Measurements from ENCODE around the gene PRKCE. TPM values are rescaled to one million over a fixed set of nuclear protein-coding genes. Genes with fewer than 3 reads are reported as not detected.
A peak's percentile ranks its signal among the peaks of the same experiment; 100 is the strongest.

The PRKCE gene
- total and polyA plus RNA-seq, 4 experiments from 2014 or later = 1.8 to 21.7 (median 11.0) TPM

DNA sequence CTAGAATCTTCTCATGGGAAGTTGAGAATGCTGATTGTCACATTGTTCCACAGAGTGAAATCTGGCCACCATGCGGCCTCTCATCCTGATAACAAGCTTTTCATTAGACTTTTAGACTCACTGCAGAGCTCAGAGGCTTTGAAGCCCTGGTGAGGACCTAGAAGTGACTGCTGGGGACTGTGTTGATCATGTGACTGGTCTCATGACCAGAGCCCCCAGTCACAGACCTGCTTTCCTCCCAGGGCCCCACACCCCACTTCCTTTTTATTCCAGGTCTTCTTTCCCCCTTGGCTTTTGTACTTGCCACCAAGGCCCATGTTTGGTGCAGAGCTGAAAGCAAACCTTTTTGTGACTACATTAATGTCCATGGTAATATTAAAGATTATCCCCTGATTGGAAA is 45.2 kb downstream of the PRKCE start:
- Histone ChIP-seq H3K9me3 (ENCODE audit: control insufficient read depth in 1 of 2, low read length in 2 of 2) (no peaks in the 10 kb centered on the region), H3K4me3 (ENCODE audit: low read length in 2 of 2) (no peak overlapping the region), H3K27ac (ENCODE audit: low read depth, low read length) (no peak overlapping the region), H3K36me3 (ENCODE audit: insufficient read depth, low read length) (no peaks in the 10 kb centered on the region), H3K4me1 (ENCODE audit: insufficient read depth, low read length) (no peaks in the 10 kb centered on the region), H3K27me3 (ENCODE audit: insufficient read depth, low read length) (no peaks in the 10 kb centered on the region)
- peaks cover 0 to 8% (median 2%) of the 10 kb centered on the region in 4 donors for H3K4me1 Mint-ChIP-seq
- peaks cover 0 to 15% of the 10 kb centered on the region in 2 donors for H3K36me3 Mint-ChIP-seq
- H3K9me3 Mint-ChIP-seq = no peaks in the 10 kb centered on the region
- intact Hi-C loops (cut with micrococcal nuclease) = no loop called here
- ChIA-PET CTCF (ENCODE audit: partially characterized antibody) (no interaction called here), POLR2A (ENCODE audit: partially characterized antibody) (no interaction called here)
- H3K4me3 Mint-ChIP-seq = no peak overlapping the region
- no peak overlapping the region for H3K27ac Mint-ChIP-seq
- H3K27me3 Mint-ChIP-seq = no peaks in the 10 kb centered on the region
- no peak for DNase-seq

- peaks cover 0 to 8% (median 2%) of the 10 kb centered on the region in 4 donors for H3K4me1 Mint-ChIP-seq
- H3K27me3 ChIP-seq (ENCODE audit: insufficient read depth, low read length) = no peaks in the 10 kb centered on the region
- no peak for DNase-seq
- no peak overlapping the region for H3K27ac ChIP-seq (ENCODE audit: low read depth, low read length)
- H3K27me3 Mint-ChIP-seq = no peaks in the 10 kb centered on the region
- H3K36me3 ChIP-seq (ENCODE audit: insufficient read depth, low read length) = no peaks in the 10 kb centered on the region
- peaks cover 0 to 15% of the 10 kb centered on the region in 2 donors for H3K36me3 Mint-ChIP-seq
- no peaks in the 10 kb centered on the region for H3K4me1 ChIP-seq (ENCODE audit: insufficient read depth, low read length)
- CTCF ChIA-PET (ENCODE audit: partially characterized antibody) = no interaction called here
- H3K9me3 ChIP-seq (ENCODE audit: control insufficient read depth in 1 of 2, low read length in 2 of 2) = no peaks in the 10 kb centered on the region
- no peak overlapping the region for H3K27ac Mint-ChIP-seq
- no peak overlapping the region for H3K4me3 Mint-ChIP-seq
- no peaks in the 10 kb centered on the region for H3K9me3 Mint-ChIP-seq
- H3K4me3 ChIP-seq (ENCODE audit: low read length in 2 of 2) = no peak overlapping the region
- POLR2A ChIA-PET (ENCODE audit: partially characterized antibody) = no interaction called here
- intact Hi-C loops (cut with micrococcal nuclease) = no loop called here
These were observed 45.7 kb downstream of the PRKCE start for GRCh38 chr2:45697190-45697589.

DNA sequence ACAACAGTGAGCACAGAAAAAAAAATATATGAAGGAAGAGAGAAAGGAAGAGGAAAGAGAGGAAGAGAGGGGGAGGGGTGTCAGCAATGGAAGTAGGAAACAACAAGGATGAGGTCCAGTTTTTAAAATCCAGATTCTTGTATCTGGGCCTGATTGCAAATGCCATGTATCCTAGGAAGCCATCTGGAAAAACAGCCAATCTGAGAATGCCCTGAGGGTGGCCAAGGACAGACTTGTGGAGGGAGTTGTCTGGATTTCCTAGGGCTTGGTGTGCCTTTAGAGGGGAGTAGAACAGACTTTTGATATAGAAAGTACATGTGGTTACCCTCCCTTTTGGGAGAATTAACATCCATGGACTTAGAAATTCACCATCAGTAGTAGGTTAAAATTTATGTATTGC is 47.1 kb downstream of the PRKCE start:
- no peaks in the 10 kb centered on the region for H3K4me1 ChIP-seq (ENCODE audit: insufficient read depth, low read length)
- DNase-seq = no peak
- Mint-ChIP-seq H3K9me3 (no peaks in the 10 kb centered on the region), H3K4me1 (peaks cover 0 to 8% (median 2%) of the 10 kb centered on the region in 4 donors), H3K27ac (peak overlapping the region in 1 of 7 donors; percentile 10), H3K36me3 (peaks cover 0 to 15% of the 10 kb centered on the region in 2 donors), H3K4me3 (no peak overlapping the region), H3K27me3 (no peaks in the 10 kb centered on the region)
- H3K36me3 ChIP-seq (ENCODE audit: insufficient read depth, low read length) = no peaks in the 10 kb centered on the region
- no peak overlapping the region for H3K27ac ChIP-seq (ENCODE audit: low read depth, low read length)
- intact Hi-C loops (cut with micrococcal nuclease) = no loop called here
- CTCF ChIA-PET (ENCODE audit: partially characterized antibody) = no interaction called here
- POLR2A ChIA-PET (ENCODE audit: partially characterized antibody) = no interaction called here
- no peaks in the 10 kb centered on the region for H3K9me3 ChIP-seq (ENCODE audit: control insufficient read depth in 1 of 2, low read length in 2 of 2)
- H3K27me3 ChIP-seq (ENCODE audit: insufficient read depth, low read length) = no peaks in the 10 kb centered on the region
- H3K4me3 ChIP-seq (ENCODE audit: low read length in 2 of 2) = no peak overlapping the region

- intact Hi-C loops (cut with micrococcal nuclease) = no loop called here
- Histone ChIP-seq H3K4me1 (ENCODE audit: insufficient read depth, low read length) (no peaks in the 10 kb centered on the region), H3K36me3 (ENCODE audit: insufficient read depth, low read length) (no peaks in the 10 kb centered on the region), H3K27me3 (ENCODE audit: insufficient read depth, low read length) (no peaks in the 10 kb centered on the region), H3K4me3 (ENCODE audit: low read length in 2 of 2) (no peak overlapping the region), H3K9me3 (ENCODE audit: control insufficient read depth in 1 of 2, low read length in 2 of 2) (no peaks in the 10 kb centered on the region), H3K27ac (ENCODE audit: low read depth, low read length) (no peak overlapping the region)
- no peaks in the 10 kb centered on the region for H3K27me3 Mint-ChIP-seq
- ChIA-PET POLR2A (ENCODE audit: partially characterized antibody) (no interaction called here), CTCF (ENCODE audit: partially characterized antibody) (no interaction called here)
- peak overlapping the region in 1 of 8 donors; percentile 37 for H3K4me3 Mint-ChIP-seq
- peaks cover 0 to 8% (median 2%) of the 10 kb centered on the region in 4 donors for H3K4me1 Mint-ChIP-seq
- peaks cover 0 to 15% of the 10 kb centered on the region in 2 donors for H3K36me3 Mint-ChIP-seq
- DNase-seq = no peak
- peak overlapping the region in 2 of 7 donors; percentile 9 to 49 for H3K27ac Mint-ChIP-seq
- H3K9me3 Mint-ChIP-seq = no peaks in the 10 kb centered on the region
These were observed 47.7 kb downstream of the PRKCE start for GRCh38 chr2:45699032-45699658.

DNA sequence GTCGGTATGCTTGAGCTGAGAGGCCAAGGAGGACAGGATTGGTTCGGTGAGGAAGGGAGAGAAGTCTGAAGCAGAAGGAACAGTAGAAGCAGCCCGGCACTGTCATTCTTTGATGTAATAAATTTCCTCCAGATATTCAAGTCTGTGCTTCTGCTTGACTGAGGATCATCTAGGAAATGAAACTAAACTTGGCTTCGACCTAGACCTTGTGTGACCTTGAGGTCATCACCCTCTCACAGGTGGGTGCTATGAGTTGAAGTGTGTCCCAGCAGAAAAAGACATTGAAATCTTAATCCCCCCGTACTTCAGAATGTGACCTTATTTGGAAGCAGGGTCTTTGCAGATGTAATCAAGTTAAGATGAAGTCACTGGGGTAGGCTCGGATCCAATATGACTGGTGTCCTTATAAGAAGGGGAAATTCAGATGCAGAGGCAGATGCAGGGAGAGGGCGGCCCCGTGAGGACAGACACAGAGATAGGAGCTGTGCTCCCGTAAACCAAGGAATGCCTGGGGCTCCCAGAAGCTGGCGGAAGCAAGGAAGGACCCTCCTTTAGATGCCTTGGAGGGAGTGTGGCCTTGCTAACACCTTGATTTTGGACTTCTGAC is 49.0 kb downstream of the PRKCE start:
- H3K4me3 Mint-ChIP-seq = no peak overlapping the region
- Histone ChIP-seq H3K27ac (ENCODE audit: low read depth, low read length) (no peak overlapping the region), H3K36me3 (ENCODE audit: insufficient read depth, low read length) (no peaks in the 10 kb centered on the region), H3K4me3 (ENCODE audit: low read length in 2 of 2) (no peak overlapping the region), H3K27me3 (ENCODE audit: insufficient read depth, low read length) (no peaks in the 10 kb centered on the region), H3K9me3 (ENCODE audit: control insufficient read depth in 1 of 2, low read length in 2 of 2) (no peaks in the 10 kb centered on the region), H3K4me1 (ENCODE audit: insufficient read depth, low read length) (no peaks in the 10 kb centered on the region)
- no peak for DNase-seq
- ChIA-PET CTCF (ENCODE audit: partially characterized antibody) (no interaction called here), POLR2A (ENCODE audit: partially characterized antibody) (no interaction called here)
- intact Hi-C loops (cut with micrococcal nuclease) = no loop called here
- H3K36me3 Mint-ChIP-seq = peaks cover 0 to 15% of the 10 kb centered on the region in 2 donors
- no peaks in the 10 kb centered on the region for H3K27me3 Mint-ChIP-seq
- H3K4me1 Mint-ChIP-seq = peaks cover 0 to 8% (median 3%) of the 10 kb centered on the region in 4 donors
- peak overlapping the region in 1 of 7 donors; percentile 20 for H3K27ac Mint-ChIP-seq
- H3K9me3 Mint-ChIP-seq = no peaks in the 10 kb centered on the region

DNA sequence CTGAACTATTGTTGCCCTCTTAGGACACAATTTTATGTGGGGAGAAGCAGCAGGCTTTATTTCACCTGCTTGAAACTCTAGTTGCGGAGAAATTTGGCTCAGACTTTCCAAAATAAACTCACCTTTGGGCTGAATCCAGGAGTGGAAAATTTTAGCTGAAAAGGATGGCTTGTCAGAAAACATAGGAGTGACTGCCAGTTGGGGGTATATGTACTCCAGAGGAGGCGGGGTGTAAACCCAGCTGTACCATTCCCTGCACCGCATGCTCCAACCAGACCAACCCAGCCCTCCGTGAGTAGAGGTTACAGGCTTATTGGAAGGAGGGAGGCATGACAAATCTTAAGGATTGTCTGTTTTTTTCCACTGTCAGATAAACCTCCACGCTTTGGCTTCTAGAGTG is 53.8 kb downstream of the PRKCE start:
- Mint-ChIP-seq H3K9me3 (peaks cover 0 to 11% (median 3%) of the 10 kb centered on the region in 8 donors), H3K4me3 (no peak overlapping the region), H3K27ac (no peak overlapping the region), H3K4me1 (peaks cover 0 to 2% (median under 1%) of the 10 kb centered on the region in 4 donors), H3K36me3 (peaks cover 15 to 45% of the 10 kb centered on the region in 2 donors), H3K27me3 (no peaks in the 10 kb centered on the region)
- Histone ChIP-seq H3K27me3 (ENCODE audit: insufficient read depth, low read length) (no peaks in the 10 kb centered on the region), H3K27ac (ENCODE audit: low read depth, low read length) (no peak overlapping the region), H3K4me1 (ENCODE audit: insufficient read depth, low read length) (no peaks in the 10 kb centered on the region), H3K4me3 (ENCODE audit: low read length in 2 of 2) (no peak overlapping the region), H3K9me3 (ENCODE audit: control insufficient read depth in 1 of 2, low read length in 2 of 2) (no peaks in the 10 kb centered on the region), H3K36me3 (ENCODE audit: insufficient read depth, low read length) (no peaks in the 10 kb centered on the region)
- ChIA-PET POLR2A (ENCODE audit: partially characterized antibody) (no interaction called here), CTCF (ENCODE audit: partially characterized antibody) (interaction anchor here (1.1 kb wide), 1 partner anchor 74 kb away, joined by 4 read pairs; no protein-coding TSS in a partner anchor)
- no peak for DNase-seq
- intact Hi-C loops (cut with micrococcal nuclease) = no loop called here

DNA sequence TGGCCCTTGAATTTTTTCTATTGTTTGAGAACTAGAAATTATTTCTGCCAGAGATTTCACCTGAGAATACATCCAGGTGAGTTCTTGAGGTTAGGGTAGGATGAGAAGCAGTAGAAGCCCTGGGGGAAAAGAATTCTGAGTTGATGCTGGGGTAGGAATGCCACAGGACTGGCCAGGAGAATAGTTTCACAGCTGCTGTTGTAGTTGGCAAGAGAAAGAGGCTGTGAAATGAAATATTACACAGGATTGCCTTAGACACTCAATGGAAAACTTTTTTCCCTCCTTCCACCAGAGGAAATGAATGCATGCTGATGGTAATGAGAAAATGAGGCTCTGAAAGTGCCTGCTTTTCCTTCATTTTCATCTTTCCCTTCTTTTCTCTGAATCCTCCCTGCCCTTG is 54.6 kb downstream of the PRKCE start:
- H3K27me3 Mint-ChIP-seq = no peaks in the 10 kb centered on the region
- H3K4me3 Mint-ChIP-seq = no peak overlapping the region
- POLR2A ChIA-PET (ENCODE audit: partially characterized antibody) = interaction anchor here (0.7 kb wide), 1 partner anchor 73 kb away, joined by 3 read pairs; no protein-coding TSS in a partner anchor
- peak overlapping the region in 2 of 7 donors; percentile 31 to 53 for H3K27ac Mint-ChIP-seq
- peaks cover 15 to 40% of the 10 kb centered on the region in 2 donors for H3K36me3 Mint-ChIP-seq
- H3K9me3 ChIP-seq (ENCODE audit: control insufficient read depth in 1 of 2, low read length in 2 of 2) = no peaks in the 10 kb centered on the region
- CTCF ChIA-PET (ENCODE audit: partially characterized antibody) = interaction anchor here (1.1 kb wide), 1 partner anchor 73 kb away, joined by 4 read pairs; no protein-coding TSS in a partner anchor
- peaks cover 0 to 11% (median 3%) of the 10 kb centered on the region in 8 donors for H3K9me3 Mint-ChIP-seq
- no peaks in the 10 kb centered on the region for H3K27me3 ChIP-seq (ENCODE audit: insufficient read depth, low read length)
- DNase-seq = no peak
- intact Hi-C loops (cut with micrococcal nuclease) = no loop called here
- no peak overlapping the region for H3K27ac ChIP-seq (ENCODE audit: low read depth, low read length)
- H3K4me1 ChIP-seq (ENCODE audit: insufficient read depth, low read length) = no peaks in the 10 kb centered on the region
- H3K4me3 ChIP-seq (ENCODE audit: low read length in 2 of 2) = no peak overlapping the region
- H3K4me1 Mint-ChIP-seq = peaks cover 0 to 1% (median 0%) of the 10 kb centered on the region in 4 donors
- no peaks in the 10 kb centered on the region for H3K36me3 ChIP-seq (ENCODE audit: insufficient read depth, low read length)

All from CD4-positive, alpha-beta memory T cell (primary cell).